HG03095 (cell line): Measurements from ENCODE around the gene RGPD8.
"Not testable (repeated sequence)": the region's sequence is repeated elsewhere in the genome, so short reads cannot be mapped to it uniquely, and the experiment has no call there.

Experiments
- ATAC-seq: cut with Tn5 transposase; IDR thresholded peaks from one replicate; pipeline ENCODE4 v1.9.1; 2021; ENCODE audit warnings: moderate library complexity; ENCODE audit not compliant: unreplicated experiment

RGPD8 gene

DNA sequence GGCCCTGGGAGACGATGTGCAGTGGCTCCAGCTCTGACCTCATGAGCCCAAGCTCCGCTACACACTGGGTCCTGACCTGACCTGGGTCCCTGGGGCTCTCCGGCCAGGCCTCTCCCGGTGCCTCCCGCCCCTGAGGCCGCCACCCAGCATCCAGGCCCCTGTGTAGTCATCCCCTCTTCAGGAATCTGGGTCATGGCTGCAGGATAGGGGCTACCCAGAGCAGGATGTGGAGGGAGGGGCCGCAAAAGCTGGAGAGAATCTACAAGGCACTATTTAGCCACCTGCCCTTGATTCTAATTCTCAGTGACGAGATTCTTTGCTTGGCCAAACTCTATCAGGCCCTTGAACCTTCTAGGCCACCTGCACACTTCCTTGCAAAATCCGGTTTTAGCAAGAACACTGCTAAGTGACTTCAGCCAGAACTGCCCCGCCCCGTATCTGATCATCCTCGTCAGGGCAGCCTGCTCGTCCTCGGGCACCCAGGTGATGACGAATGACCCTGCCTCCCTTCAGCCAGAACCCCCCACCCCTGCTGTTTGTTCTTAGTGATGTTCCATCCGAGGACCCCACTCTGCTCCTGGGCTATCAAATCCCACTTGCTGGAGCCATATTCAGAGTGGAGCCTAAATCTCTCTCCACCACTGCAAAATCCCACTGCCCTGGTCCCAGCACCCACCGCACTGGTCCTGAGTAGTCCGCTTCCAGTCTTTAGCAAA is 2.4 kb upstream of the RGPD8 start:
- ATAC-seq, result not testable (repeated sequence)

DNA sequence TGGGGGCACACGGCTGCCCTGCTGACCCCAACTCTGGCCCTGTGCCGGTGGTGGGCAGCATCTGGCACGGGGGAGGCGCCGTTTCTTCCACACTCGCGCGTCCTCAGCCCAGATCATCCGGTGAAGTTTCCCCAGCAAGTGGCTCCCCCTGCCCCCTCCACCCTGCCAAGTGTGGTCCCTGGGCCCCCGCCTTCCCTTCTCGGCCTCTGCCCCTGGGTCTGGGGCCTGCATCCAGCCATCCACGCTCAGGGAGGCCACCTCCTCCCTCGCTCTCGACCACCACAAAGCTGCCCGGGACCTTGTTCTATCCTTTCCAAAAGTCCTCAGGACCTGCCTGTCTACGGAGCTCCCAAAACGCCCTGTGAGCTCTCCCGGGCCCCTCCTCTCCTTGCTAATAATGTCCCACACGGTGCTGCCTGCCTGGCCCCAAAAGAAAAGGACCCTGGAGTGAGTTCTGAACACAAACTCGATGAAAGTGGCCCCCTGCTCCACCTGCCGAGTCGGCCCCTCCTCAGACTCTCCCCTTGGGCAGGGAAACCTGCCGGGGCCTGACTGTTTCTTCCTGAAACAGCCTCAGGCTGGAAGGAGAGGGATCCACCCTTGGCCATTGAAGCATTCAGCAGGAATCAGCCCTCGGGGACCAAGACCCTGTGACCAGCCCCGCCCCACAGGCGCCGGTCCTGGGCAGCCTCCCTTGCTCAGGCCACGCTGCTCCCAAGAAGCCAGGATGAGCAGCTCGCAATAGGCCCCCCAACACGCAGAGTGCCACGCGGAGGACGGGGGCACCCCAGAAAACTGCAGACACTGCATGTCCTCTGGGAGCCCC is 1.7 kb upstream of the RGPD8 start:
- ATAC-seq, result not testable (repeated sequence)

DNA sequence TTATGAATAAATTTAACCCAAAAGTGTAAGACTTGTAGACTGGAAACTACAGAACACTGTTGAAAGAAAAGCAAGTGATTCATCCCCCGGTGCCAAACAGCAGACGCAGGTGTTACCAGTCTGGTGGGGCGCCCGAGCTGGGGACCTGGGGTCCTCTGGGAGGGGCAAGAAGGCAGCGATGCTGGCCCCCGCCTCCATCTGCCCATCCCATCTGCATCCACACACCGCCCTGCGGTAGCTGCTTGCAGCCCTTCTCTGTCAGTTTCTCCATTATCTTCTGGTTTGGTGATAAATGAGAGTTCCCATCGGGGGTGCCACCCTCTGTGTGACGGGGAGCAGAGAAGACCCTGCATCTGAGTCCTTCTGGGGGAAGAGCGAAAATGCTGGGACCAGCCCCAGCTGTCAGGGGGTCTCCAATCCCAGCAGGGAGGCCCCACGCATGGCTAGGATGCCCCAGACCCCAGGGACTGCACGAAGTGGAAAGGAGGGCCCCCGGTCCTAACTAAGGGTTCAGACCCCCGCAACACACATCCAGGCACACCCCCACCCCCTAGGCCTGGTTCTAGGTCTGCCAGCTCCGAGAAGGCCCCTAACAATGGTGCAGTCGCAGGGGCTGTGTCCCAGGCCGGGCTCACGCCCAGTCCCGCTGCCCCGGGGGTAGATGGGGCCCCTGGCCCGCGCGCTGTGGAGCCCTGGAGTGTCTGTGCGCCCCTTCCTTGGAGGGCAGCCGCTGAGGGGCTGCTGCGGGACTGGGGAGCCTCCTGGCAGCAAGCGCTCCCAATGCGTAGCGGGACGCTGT is 686 bp upstream of the RGPD8 start:
- no peak for ATAC-seq

DNA sequence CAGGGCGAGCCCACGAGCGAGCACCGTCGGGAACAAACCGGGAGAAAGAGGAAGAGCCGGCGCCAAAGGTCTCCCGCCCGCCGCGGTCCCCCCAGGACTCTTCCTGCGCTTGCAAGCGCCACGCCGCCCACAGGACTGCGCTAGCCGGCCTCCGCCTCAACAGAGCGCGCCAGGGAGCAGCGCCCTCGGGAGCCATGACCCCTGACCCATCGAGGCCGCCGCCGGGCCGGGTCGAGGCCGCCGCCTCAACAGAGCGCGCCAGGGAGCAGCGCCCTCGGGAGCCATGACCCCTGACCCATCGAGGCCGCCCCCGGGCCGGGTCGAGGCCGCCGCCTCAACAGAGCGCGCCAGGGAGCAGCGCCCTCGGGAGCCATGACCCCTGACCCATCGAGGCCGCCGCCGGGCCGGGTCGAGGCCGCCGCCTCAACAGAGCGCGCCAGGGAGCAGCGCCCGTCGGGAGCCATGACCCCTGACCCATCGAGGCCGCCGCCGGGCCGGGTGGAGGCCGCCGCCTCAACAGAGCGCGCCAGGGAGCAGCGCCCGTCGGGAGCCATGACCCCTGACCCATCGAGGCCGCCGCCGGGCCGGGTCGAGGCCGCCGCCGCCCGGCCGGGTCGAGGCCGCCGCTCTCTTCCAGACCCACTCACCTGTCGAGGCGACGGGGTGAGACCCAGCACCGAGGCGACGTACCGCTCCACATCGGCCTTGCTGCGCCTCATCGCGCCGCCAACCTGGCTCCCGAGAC is 538 bp downstream of the RGPD8 start:
- ATAC-seq, result peak; percentile 38

DNA sequence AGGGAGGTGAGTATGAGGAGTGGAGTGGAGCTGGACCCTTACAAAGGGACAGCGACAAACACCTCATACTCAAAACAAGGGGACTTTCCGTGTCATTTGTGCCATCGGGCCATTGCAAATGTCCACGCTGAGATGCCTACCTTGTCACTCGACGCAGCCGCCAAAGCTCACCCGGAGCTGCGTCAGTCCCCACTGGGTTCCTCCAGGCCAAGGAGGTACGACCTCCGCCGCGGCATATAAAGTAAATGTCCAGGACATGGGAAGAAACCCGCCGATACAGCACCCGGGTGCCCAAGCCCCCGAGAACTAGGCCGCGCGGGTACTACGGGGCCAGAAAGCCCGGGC is 1.1 kb downstream of the RGPD8 start:
- not testable (repeated sequence) for ATAC-seq

DNA sequence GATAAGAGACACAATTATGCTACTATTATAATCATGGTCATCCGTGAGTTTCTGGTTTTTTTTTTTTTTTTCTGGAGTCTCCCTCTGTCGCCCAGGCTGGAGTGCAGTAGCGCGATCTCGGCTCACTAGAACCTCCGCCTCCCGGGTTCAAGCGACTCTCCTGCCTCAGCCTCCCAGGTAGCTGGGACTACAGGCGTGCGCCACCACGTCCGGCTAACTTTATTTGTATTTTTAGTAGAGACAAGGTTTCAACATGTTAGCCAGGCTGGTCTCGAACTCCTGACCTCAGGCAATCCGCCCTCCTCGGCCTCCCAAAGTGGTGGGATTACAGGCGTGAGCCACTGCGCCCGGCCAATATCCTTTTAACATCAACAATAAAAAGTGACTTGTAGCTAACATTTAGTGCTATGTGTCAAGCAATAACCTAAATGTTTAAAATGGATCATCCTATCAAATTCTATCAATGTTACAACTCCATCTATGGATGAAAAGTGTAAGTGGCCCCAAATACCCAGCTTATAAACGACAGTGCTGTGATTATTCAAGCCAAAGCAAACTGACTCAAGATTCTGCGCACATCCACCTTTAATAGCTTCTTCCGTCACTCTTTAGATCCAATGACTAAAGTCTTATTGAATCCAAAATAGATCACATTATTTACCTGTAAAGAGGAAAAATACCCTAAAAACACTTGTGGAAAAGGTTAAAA is 1.7 kb downstream of the RGPD8 start:
- ATAC-seq, result not testable (repeated sequence)

DNA sequence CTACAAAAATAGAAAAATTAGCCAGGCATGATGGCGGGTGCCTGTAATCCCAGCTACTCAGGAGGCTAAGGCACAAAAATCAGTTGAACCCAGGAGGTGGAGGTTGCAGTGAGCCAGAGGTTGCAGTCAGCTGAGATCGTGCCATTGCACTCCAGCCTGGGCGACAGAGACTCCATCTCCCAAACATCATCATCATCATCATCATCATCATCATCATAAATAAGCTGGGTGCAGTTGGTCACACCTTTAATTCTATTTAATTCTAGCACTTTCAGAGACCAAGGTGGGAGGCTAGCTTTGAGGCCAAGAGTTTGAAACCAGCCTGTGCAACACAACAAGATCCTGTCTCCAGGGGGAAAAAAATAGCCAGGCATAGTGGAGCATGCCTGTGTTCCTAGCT is 8.9 kb downstream of the RGPD8 start:
- not testable (repeated sequence) for ATAC-seq

DNA sequence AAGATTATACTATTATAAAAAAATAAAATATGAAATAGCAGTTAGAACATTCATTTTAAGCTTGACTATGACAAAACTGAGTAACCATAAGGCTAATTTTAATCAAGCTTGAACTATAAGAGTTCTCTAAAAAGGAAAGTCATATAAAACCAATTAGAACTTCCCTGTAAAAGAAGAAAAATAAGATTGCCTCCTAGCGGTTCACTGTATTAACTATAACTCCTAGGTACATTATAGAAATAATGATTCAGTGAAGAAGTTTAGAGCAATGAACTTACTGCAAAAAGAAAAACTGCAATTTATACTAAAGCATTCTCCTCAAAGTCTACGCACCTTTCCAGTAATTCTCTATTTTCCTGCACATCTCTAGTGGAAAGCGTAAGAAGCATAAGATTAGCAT is 16.6 kb downstream of the RGPD8 start:
- ATAC-seq, result not testable (repeated sequence)

DNA sequence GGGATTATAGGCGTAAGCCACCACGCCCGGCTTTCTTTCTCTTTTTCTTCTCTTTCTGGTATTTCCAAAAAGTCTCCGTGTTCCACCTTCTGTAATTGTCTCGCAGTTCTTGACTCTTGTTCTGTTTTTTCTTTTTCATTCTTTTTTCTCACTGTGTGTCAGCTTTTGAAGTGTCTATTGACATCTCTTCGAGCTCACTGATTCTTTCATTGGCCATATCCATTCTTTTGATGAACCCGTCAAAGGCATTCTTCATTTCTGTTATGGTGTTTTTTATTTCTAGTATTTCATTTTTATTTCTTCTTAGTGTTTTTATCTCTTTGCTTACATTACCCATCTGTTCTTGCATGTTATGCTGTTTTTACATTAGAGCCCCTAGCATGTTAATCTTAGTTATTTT is 73.4 kb downstream of the RGPD8 start:
- not testable (repeated sequence) for ATAC-seq

DNA sequence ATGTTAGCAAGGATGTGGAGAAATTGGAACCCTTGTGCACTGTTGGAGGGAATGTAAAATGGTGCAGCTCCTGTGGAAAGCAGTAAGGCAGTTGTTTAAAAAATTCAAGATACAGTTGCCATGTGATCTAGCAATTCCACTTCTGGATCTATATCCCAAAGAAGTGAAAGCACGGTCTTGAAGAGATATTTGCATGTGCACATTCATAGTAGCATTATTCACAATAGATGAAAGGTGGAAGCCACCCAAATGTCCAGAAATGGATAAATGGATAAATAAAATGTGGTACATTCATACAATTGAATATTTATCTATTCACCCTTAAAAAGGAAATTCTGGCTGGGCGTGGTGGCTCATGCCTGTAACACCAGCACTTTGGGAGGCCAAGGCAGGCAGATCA is 79.1 kb downstream of the RGPD8 start:
- not testable (repeated sequence) for ATAC-seq

DNA sequence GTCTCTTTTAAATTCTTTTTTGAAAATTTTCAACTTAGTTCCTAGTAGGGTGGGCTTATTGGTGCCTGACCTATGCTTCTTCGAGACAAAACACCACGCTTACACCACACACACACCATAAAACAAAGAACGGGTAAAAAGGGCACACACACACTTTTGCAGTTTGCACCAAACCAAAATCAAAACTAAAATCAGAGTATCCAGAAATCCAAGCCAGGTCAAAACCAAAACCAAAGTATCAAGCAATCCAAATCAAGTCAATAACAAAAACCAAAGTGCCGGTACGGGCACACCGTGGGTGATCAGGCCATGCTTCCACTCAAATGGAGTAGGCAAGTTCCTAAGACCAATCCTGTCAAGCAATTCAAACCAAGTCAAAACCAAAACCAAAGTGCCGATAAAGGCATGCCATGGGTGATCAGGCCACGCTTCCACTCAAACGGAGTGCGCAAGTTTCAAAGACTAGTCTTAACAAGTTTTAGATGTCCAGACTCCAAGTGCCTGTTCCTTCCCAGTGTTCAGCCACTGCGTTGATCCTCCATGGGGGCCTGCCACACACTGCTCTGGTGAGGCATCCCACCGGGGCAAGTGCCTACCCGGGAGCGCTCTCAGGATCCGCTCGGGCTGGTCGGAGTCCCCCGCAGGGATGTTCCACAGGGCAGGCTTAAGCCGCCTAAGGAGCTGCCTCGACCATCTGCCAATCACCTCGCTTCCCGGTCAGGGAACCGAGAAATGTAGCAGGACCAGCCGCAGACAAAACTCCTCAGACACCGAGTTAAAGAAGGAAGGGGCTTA is 80.4 kb downstream of the RGPD8 start:
- ATAC-seq, result not testable (repeated sequence)

DNA sequence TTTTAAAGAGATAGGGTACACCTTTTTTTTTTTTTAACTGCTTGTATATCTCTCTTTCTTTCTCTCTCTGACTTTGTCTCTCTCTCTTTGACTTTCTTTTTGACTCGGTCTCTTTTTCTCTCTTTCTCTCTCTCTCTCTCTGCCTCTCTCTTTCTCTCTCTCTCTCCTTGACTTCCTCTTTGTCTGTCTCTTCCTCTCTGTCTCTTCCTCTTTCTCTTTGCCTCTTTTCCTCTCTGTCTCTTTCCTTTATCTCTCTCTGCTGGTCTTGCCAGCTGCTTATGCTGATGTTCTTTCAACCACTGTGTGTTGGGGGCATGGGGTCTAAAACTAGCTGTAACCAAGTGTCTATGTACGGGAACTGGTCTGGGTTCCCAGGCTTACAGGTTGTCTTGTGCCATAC is 81.2 kb downstream of the RGPD8 start:
- ATAC-seq, result not testable (repeated sequence)

DNA sequence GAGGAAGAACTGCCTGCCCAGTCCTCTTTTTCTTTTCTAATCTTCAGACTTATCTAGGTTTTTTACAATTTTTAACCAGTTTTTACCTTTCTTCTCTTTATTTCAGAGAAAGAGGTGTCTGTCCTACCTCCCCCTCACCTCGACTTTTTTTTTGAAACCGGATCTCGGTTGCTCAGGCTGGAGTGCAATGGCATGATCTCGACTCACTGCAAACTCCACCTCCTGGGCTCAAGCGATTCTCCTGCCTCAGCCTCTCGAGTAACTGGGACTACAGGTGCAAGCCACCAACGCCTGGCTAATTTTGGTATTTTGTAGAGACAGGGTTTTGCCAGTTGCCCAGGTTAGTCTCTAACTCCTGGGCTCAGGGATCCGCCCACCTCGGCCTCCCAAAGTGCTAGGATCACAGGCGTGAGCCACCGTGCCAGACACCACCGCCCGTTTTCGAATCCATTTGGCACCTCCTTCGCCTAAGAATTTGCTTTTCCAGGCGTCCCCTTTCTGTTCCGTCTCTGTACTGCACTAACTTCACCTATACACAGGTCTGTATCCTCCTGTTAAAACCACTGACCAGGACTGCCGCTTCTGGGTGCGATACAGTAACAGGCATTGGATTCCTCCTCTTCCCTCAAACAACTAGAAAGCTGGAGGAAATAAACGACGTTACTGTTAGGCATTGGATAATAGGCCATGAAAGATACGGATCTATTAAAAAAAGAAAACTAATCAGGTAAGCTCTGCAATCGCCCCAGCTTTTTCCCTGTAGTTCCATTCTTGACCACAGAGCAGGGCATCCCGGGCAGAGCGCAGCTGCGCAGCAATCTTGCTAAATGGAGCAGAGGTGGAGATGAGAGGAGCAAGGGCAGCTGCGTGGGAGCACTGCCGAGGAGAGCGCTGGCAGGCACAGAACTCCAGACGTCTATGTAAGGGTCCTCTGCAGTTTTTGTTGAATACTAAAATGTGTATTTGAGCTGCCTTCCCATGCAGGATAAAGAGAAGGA is 88.1 kb downstream of the RGPD8 start:
- no peak for ATAC-seq

DNA sequence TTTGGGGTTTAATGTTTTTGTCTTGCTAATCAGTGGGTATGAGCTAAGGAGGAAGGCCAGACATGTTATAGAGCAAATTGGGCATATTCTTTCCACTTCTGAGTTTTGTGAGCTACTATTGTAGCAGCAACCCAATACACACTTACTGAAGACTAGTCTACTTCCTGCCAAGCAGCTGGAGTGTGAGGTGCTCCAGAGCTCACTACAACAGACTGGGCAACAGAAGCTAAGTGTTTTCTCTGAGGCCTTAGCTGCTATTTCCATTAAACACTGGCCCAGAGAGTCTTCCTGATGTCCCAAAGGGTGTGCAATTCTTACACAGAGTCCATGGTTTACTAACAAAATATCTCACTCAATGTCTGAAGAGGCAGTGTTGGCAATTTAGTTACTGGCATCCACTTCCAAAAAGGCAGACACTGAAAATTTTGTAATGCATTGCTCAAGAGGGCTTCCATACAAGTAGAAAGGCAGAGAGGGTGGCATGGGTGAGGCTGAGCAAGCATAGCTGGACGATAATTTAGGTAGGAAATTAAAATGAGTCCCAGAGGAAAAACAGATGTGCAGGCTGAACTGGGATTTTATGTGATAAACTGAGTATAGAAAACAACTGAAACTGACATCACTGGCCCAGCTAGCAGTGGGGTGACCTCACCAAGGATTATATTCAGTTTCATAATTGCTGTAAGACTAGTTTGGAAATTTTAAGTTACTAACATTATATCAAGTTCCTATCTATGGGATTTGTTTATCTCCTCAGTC is 89.4 kb downstream of the RGPD8 start:
- no peak for ATAC-seq

DNA sequence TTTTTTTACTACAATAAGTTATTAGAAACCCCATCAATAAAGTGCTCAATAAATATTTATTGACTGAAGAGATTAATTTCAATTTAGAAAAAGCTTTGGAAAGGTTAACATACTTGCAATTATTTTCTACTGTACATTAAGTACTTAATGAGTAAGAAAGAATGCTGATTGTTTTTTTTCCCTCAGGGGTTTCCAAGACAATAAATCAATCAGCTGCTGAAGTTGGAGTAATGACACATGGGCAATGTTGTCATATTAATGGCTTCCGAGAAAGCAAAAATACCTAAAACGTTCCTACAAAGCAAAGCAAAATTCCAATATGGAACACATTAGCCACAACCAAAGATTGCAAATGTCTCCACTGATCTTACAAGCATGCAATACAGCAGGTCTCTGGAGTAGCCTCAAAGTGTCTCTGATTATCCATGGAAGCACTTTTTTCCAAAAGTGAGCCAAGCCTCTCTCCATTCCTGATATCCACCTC is 91.3 kb downstream of the RGPD8 start:
- ATAC-seq, result no peak

DNA sequence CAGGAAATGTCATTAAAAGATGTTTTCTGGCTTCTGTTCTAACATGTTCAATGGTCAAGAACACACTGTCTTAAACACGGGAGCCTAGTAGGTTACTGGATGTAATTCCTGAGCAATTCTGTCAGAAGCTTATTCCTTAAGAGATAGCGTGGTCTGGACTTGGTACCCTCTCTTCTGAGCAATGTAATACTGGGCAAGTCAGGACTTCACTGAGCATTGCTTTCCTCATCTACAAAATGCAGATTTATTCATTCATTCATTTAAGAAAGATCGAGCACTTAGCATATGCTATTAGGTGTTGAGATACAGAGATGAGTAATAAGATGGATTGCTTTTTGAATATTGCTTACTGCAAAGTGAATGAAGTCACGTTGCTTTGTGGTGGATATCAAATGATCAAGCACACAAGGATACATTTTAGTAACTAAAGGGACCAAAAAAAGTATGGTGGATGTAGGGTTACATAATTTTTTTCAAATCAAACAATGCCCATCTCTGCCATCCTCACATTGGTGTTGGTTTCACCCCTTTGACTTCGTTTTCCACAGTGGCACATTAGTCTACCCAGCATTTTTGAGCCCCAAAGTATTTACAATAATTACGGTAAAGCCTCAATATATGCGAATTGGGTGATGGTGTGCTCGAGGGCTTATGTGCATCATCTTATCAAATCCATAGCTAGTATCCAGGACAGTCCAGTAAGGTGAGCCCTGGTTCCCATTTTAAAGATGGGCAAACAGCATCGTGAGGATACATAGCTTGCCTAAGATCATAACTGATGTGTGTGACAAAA is 92.8 kb downstream of the RGPD8 start:
- ATAC-seq, result no peak

DNA sequence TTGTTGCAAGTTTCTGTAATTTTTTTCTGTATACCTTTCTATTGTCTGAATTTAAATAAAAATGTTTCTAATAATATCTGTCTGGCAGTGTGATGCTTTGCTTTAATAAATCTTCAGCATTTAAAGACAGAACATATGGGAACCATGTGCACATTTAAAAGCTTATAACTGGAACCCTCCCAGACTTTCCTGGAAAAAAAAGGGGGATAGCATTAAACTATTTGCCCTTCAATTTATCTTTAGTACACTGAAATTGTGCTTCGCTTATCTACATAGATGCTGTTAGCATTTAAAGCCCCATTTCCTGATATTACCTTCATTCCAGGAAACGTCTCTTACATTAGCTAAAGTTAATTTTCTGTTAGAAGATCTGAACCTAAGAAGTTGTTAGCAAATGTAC is 93.5 kb downstream of the RGPD8 start:
- ATAC-seq, result no peak
